Measurements from ENCODE around the gene GPHB5.
"Not testable (repeated sequence)": the region's sequence is repeated elsewhere in the genome, so short reads cannot be mapped to it uniquely, and the experiment has no call there.

The GPHB5 gene

GRCh38 chr14:63318835-63319234 lies at the start of gene GPHB5:
Gene GPHB5, minus strand, starts transcription at chr14:63318935. Its CDS starts 1,086 bp downstream, at chr14:63317849.
- no peak for ATAC-seq

- ATAC-seq = no peak
Observed at GRCh38 chr14:63367742-63368364, 49.1 kb upstream of the GPHB5 start.

- ATAC-seq = no peak
Observed at GRCh38 chr14:63362389-63362819, 43.7 kb upstream of the GPHB5 start.

GRCh38 chr14:63361790-63362189 lies 43.1 kb upstream of the GPHB5 start:
- no peak for ATAC-seq

- no peak for ATAC-seq
Observed at GRCh38 chr14:63357841-63358240, 39.1 kb upstream of the GPHB5 start.

- ATAC-seq = no peak
Observed at GRCh38 chr14:63345826-63346225, 27.1 kb upstream of the GPHB5 start.

- no peak for ATAC-seq
Observed at GRCh38 chr14:63344336-63344735, 25.6 kb upstream of the GPHB5 start.

- no peak for ATAC-seq
Observed at GRCh38 chr14:63343878-63344277, 25.1 kb upstream of the GPHB5 start.

- ATAC-seq = no peak
Observed at GRCh38 chr14:63342371-63342770, 23.6 kb upstream of the GPHB5 start.

GRCh38 chr14:63328787-63329737 lies 10.3 kb upstream of the GPHB5 start:
- no peak for ATAC-seq

GRCh38 chr14:63326840-63327239 lies 8.1 kb upstream of the GPHB5 start:
- no peak for ATAC-seq

- no peak for ATAC-seq
Observed at GRCh38 chr14:63322897-63323573, 4.3 kb upstream of the GPHB5 start.

GRCh38 chr14:63322472-63322871 lies 3.7 kb upstream of the GPHB5 start:
- no peak for ATAC-seq

GRCh38 chr14:63308723-63309317 lies 9.9 kb downstream of the GPHB5 start:
- no peak for ATAC-seq

- ATAC-seq = not testable (repeated sequence)
Observed at GRCh38 chr14:63304429-63304828, 14.3 kb downstream of the GPHB5 start.

GRCh38 chr14:63301891-63302534 lies 16.7 kb downstream of the GPHB5 start:
- no peak for ATAC-seq

GRCh38 chr14:63300854-63301253 lies 17.9 kb downstream of the GPHB5 start:
- no peak for ATAC-seq

- ATAC-seq = no peak
Observed at GRCh38 chr14:63299351-63300110, 19.2 kb downstream of the GPHB5 start.

GRCh38 chr14:63297372-63298063 lies 21.2 kb downstream of the GPHB5 start:
- ATAC-seq = no peak

GRCh38 chr14:63296060-63296563 lies 22.6 kb downstream of the GPHB5 start:
- peak; percentile 67 to 75 for ATAC-seq

GRCh38 chr14:63295231-63295685 lies 23.5 kb downstream of the GPHB5 start:
- ATAC-seq = no peak
